ACC112 (cell line): Measurements from ENCODE around the gene PLPPR5.

ENCODE experiments used
- H2AFZ ChIP-seq: fragments of 200-600 bp; sonication (generic); one replicate; pipeline ENCODE4 v1.6.0; 2017; ENCODE audit warnings: antibody characterized with exemption, low read length; ENCODE audit not compliant: unreplicated experiment
- H3K27ac ChIP-seq: fragments of 200-600 bp; sonication (generic); 2 replicates; pipeline ENCODE4 v1.5.1; 2014; ENCODE audit warnings: low read depth, mild to moderate bottlenecking, antibody characterized with exemption, low read length, moderate library complexity
- H3K27me3 ChIP-seq: fragments of 200-600 bp; sonication (generic); 2 replicates; pipeline ENCODE4 v1.6.1; 2014; ENCODE audit warnings: mild to moderate bottlenecking, antibody characterized with exemption, low read length, moderate library complexity, mixed read lengths; ENCODE audit not compliant: insufficient read depth
- H3K36me3 ChIP-seq: fragments of 200-600 bp; sonication (generic); 2 replicates; pipeline ENCODE4 v1.6.1; 2016; ENCODE audit warnings: mild to moderate bottlenecking, antibody characterized with exemption, low read length, moderate library complexity, mixed read lengths; ENCODE audit not compliant: insufficient read depth
- H3K4me1 ChIP-seq: fragments of 200-600 bp; sonication (generic); one replicate; pipeline ENCODE4 v1.6.1; 2016; ENCODE audit warnings: low read length, mixed read lengths; ENCODE audit not compliant: insufficient read depth, unreplicated experiment, control insufficient read depth
- H3K4me3 ChIP-seq: fragments of 200-600 bp; sonication (generic); 2 replicates; pipeline ENCODE4 v1.5.1; 2014; ENCODE audit warnings: mild to moderate bottlenecking, low read depth, low read length
- H3K79me2 ChIP-seq: fragments of 200-600 bp; sonication (generic); one replicate; pipeline ENCODE4 v1.6.0; 2016; ENCODE audit warnings: low read length; ENCODE audit not compliant: control insufficient read depth, unreplicated experiment, insufficient read depth

Gene PLPPR5

DNA sequence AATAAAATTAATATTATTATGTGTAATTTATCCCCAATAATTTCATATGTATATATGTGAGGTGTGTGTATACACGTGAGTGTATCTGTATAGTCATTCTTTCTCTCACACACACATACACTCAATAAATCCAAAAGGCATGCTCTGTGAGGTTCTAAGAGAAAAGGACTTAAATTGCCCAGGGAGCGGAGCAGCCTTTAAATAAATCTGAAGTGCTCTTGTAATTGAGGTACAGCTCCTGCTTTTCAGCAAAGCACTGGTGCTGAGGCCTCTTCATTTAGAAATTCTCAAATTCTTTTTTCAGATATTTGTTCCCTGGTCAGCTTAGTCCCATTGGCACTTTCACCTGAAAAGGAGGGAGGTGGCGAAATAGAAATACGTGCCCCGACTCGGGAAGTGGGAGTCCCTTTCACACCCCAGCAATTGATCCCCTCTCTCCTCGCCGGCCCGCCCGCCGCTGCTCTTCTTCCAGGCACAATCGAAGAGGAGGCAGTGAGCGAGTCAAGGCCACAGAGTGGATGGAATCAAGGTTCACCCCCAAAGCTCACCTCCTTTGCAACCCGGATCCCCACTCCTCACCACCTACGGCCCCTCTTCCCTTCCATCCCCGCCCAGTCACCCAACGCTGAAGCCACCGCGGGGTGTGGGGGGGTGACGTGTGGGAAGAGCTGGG, 944 bp downstream of the PLPPR5 start:
- H3K79me2 ChIP-seq: no peaks in the 10 kb centered on the region
- H3K27ac ChIP-seq: no peak overlapping the region
- peaks cover 74% of the 10 kb centered on the region for H3K27me3 ChIP-seq
- no peak overlapping the region for H2AFZ ChIP-seq
- peak overlapping the region; percentile 77 for H3K4me3 ChIP-seq
- H3K36me3 ChIP-seq: no peaks in the 10 kb centered on the region
- no peaks in the 10 kb centered on the region for H3K4me1 ChIP-seq

DNA sequence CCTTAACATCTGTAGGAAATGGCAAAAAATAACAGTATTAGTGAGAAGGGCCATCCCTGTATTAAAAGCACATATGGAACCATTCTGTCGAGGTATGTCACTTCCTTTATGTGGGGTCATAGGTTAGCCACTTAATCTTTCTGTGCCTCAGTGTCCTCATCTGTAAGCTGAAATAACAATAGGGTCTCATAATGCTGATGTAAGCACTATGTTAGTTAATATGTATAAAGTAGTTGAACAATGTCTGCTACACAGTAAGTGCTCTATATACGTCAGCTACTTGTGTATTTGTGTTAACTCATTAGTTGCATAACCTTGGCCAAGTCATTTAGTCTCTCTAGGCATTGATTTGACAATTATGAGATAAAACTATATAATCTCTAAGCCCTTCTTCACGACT, 11.8 kb downstream of the PLPPR5 start:
- H3K36me3 ChIP-seq: no peaks in the 10 kb centered on the region
- H3K4me3 ChIP-seq: no peak overlapping the region
- H3K79me2 ChIP-seq: no peaks in the 10 kb centered on the region
- H2AFZ ChIP-seq: no peak overlapping the region
- H3K27ac ChIP-seq: no peak overlapping the region
- peaks cover 14% of the 10 kb centered on the region for H3K4me1 ChIP-seq
- H3K27me3 ChIP-seq: peaks cover 4% of the 10 kb centered on the region; the same call in 1 of the 2 replicates

DNA sequence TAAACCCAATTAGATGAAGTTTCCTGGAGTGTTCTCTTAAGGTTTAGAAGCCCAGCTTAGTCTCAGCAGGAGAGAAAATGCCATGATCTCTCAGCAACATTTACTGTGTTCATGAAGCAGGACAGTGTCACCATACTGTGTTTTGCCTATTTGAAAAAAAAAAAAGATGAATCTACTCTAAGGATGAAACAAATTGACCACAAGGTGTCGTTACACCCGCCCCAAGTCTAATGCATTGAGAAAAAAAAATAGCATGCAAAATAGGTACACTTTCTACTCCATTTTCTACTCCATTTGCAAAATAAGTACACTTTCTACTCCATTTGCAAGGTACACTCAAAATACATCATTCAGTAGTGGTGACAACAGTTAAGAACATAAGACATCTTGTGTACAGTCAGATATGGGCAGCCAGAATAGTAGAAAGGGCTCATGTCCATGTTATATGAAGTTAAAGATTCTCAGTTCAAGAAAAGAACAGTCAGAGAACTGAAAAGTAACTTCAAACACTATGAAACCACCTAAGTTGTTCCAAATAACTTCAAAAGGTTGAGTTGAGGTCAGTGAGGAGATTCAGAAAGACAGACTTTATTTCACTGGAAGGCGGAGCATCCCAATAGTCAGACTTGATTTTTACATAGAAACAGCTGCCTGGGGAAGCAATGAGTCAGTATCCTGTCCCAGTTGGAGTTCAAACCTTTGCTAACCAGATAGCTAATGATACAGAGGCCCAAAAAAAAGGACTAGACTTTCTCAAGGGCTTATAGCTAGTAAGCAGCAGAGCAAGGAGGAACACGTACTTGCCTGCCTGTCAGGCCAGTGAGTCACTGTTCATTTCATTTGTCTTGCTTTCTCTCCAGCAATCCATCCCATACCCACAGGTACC, 13.3 kb downstream of the PLPPR5 start:
- Histone ChIP-seq H3K4me1 (peaks cover 14% of the 10 kb centered on the region), H3K27ac (peak overlapping the region; percentile 77), H3K4me3 (no peak overlapping the region), H3K36me3 (no peaks in the 10 kb centered on the region), H2AFZ (peak overlapping the region; percentile 49), H3K27me3 (no peaks in the 10 kb centered on the region), H3K79me2 (no peaks in the 10 kb centered on the region)

- Histone ChIP-seq H3K4me3 (no peak overlapping the region), H3K36me3 (no peaks in the 10 kb centered on the region), H3K79me2 (no peaks in the 10 kb centered on the region), H3K27ac (no peak overlapping the region), H2AFZ (no peak overlapping the region), H3K4me1 (peaks cover 14% of the 10 kb centered on the region), H3K27me3 (no peaks in the 10 kb centered on the region)
Observed at GRCh38 chr1:98989556-98989907, 15.1 kb downstream of the PLPPR5 start.

- no peak overlapping the region for H3K27ac ChIP-seq
- H3K79me2 ChIP-seq: no peaks in the 10 kb centered on the region
- no peaks in the 10 kb centered on the region for H3K27me3 ChIP-seq
- H3K4me1 ChIP-seq: peaks cover 14% of the 10 kb centered on the region
- no peak overlapping the region for H2AFZ ChIP-seq
- H3K36me3 ChIP-seq: no peaks in the 10 kb centered on the region
- H3K4me3 ChIP-seq: no peak overlapping the region
Observed at GRCh38 chr1:98988904-98989555, 15.6 kb downstream of the PLPPR5 start.

DNA sequence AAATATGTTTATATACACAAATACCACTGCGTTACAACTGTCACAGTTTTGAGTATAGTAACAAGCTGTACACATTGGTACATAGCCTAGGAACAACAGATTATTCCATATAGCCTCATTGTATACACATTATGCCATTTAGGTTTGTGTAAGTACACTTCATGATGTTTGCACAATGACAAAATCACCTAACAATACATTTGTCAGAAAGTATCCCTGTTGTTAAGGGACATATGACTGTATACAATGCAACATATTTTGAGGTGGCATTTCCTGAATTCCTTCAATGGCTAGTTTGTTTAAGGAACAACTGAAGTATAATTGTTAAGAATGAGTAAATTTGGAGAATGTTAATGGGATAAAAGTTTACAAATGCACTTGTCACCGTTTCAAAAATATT, 19.0 kb downstream of the PLPPR5 start:
- Histone ChIP-seq H2AFZ (no peak overlapping the region), H3K79me2 (no peaks in the 10 kb centered on the region), H3K36me3 (no peaks in the 10 kb centered on the region), H3K4me3 (no peak overlapping the region), H3K27me3 (no peaks in the 10 kb centered on the region), H3K4me1 (peaks cover 11% of the 10 kb centered on the region), H3K27ac (no peak overlapping the region)

- H3K79me2 ChIP-seq: no peaks in the 10 kb centered on the region
- H2AFZ ChIP-seq: no peak overlapping the region
- H3K27ac ChIP-seq: no peak overlapping the region
- H3K36me3 ChIP-seq: no peaks in the 10 kb centered on the region
- peaks cover 11% of the 10 kb centered on the region for H3K4me1 ChIP-seq
- no peak overlapping the region for H3K4me3 ChIP-seq
- H3K27me3 ChIP-seq: 0 out of 2 replicates have a peak, but pooled peaks cover 4% of the 10 kb centered on the region
Observed at GRCh38 chr1:98981917-98982513, 22.6 kb downstream of the PLPPR5 start.

DNA sequence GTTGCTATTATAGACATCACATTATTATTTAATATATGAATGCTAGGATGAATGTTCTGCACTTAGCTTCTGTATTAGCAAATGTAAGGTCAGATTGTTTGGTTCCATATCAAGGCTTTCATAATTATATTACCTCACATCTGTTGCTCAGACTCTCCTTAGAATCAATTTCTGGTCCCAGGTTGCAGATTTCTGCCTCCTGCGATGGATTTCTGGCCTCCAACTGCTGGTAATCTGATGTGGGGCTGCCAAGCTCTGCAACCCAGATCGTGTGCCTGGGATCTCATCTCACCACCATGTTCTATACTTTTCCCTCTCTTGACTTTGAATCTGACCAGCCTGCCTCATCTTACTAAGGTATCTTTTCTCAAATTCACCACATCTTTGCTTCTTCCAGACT, 25.2 kb downstream of the PLPPR5 start:
- H3K27me3 ChIP-seq: 0 out of 2 replicates have a peak, but pooled peaks cover 4% of the 10 kb centered on the region
- no peak overlapping the region for H3K27ac ChIP-seq
- no peaks in the 10 kb centered on the region for H3K79me2 ChIP-seq
- no peaks in the 10 kb centered on the region for H3K36me3 ChIP-seq
- H3K4me3 ChIP-seq: no peak overlapping the region
- H2AFZ ChIP-seq: no peak overlapping the region
- H3K4me1 ChIP-seq: peaks cover 11% of the 10 kb centered on the region

DNA sequence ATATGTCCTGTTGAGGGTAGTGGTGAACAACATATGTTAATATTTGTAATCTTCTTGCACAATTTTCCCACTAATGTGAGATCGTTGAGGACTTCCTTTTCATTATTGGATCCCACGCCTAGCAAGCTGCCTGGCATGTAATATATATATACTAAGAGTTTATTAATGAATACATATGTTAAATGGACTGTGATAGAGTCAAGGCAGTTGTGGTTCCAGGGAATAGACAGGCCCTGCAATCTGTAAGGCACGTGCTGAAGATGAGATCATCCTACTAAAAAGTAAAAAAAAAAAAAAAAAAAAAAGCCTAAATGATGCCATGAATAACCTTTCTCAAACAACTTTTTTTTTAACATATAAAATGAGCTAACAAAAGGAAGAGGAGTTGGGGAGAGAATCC, 28.9 kb downstream of the PLPPR5 start:
- H2AFZ ChIP-seq: no peak overlapping the region
- H3K79me2 ChIP-seq: no peaks in the 10 kb centered on the region
- H3K27ac ChIP-seq: no peak overlapping the region
- H3K36me3 ChIP-seq: no peaks in the 10 kb centered on the region
- H3K4me3 ChIP-seq: no peak overlapping the region
- H3K4me1 ChIP-seq: no peaks in the 10 kb centered on the region
- 0 out of 2 replicates have a peak, but pooled peaks cover 4% of the 10 kb centered on the region for H3K27me3 ChIP-seq

GRCh38 chr1:98975113-98975512, 29.5 kb downstream of the PLPPR5 start:
- H3K4me1 ChIP-seq: no peaks in the 10 kb centered on the region
- H3K27me3 ChIP-seq: 0 out of 2 replicates have a peak, but pooled peaks cover 4% of the 10 kb centered on the region
- no peaks in the 10 kb centered on the region for H3K79me2 ChIP-seq
- H3K27ac ChIP-seq: no peak overlapping the region
- no peaks in the 10 kb centered on the region for H3K36me3 ChIP-seq
- H2AFZ ChIP-seq: peak overlapping the region; percentile 2
- H3K4me3 ChIP-seq: no peak overlapping the region
